HepG2 (cell line): ENCODE data around the gene CEP131. TPM values are rescaled to one million over a fixed set of nuclear protein-coding genes. Genes with fewer than 3 reads are reported as not detected.

Experiments used
- ATAC-seq: fragments of 200-7000 bp; cut with Tn5 transposase; 3 replicates; pipeline ENCODE4 v1.9.1; 2020; ENCODE audit warnings: mild to moderate bottlenecking, moderate library complexity
- BruUV-seq: library from RNA; stranded (reverse); fragments of 400-500 nt; replicated peaks from 2 replicates; lab custom pipeline; 2021; lab: Mats Ljungman, UMichigan
- CTCF ChIA-PET: fragments of 300-600 bp; formaldehyde crosslinking; extraction: SDS; loops from one replicate; lab custom pipeline; 2021; ENCODE audit warnings: low total read pairs, inconsistent platforms, low intra/inter-chr PET ratio; lab: Yijun Ruan, JAX
- POLR2A ChIA-PET: fragments of 350-600 bp; sonication (Branson Sonifier 250); formaldehyde crosslinking; loops from one replicate; lab custom pipeline; 2020; ENCODE audit warnings: antibody characterized with exemption, inconsistent platforms; lab: Yijun Ruan, JAX
- DNase-seq: peaks from one replicate; pipeline ENCODE4 v3.0.0-alpha.2; 2015; ENCODE audit warnings: low spot score
- FAIRE-seq: peaks from 3 replicates; lab custom pipeline; 2011; peaks lifted over from hg19 to GRCh38; lab: Jason Lieb, UNC
- H2AFZ ChIP-seq: one replicate; pipeline ENCODE4 v1.6.1; 2011; ENCODE audit warnings: low read length, inconsistent platforms
- H3K27ac ChIP-seq: fragments of 300-600 bp; 3 replicates; pipeline ENCODE4 v1.8.0; 2011; ENCODE audit warnings: mixed run types, mild to moderate bottlenecking, mixed read lengths, low read length, inconsistent platforms; ENCODE audit not compliant: insufficient read depth; ENCODE audit errors: extremely low read length
- H3K27me3 ChIP-seq, 2 experiments: fragments of 200-600 bp in 1 of 2; 2 replicates in 1 of 2; 3 replicates in 1 of 2; pipeline versions ENCODE4 v1.6.0 to v1.8.0; 2011; ENCODE audit warnings: low read length in 2 of 2, mild to moderate bottlenecking in 2 of 2, moderate library complexity in 2 of 2, inconsistent platforms in 1 of 2; ENCODE audit not compliant: insufficient read depth in 2 of 2, control insufficient read depth in 1 of 2
- H3K36me3 ChIP-seq, 2 experiments: fragments of 200-600 bp in 1 of 2; replicated peaks in 1 of 2; 2 replicates in 1 of 2; 3 replicates in 1 of 2; pipeline versions ENCODE4 v1.5.1 to v1.8.0; 2011; ENCODE audit warnings: low read length in 2 of 2, inconsistent platforms in 1 of 2; ENCODE audit not compliant: insufficient read depth in 2 of 2, control insufficient read depth in 1 of 2
- H3K4me1 ChIP-seq: 2 replicates; pipeline ENCODE4 v1.5.1; 2012; ENCODE audit warnings: low read length, inconsistent platforms; ENCODE audit not compliant: insufficient read depth
- H3K4me2 ChIP-seq: 2 replicates; pipeline ENCODE4 v1.6.0; 2011; ENCODE audit warnings: low read depth, low read length, inconsistent platforms
- H3K4me3 ChIP-seq, 3 experiments: fragments of 200-600 bp in 1 of 3; sonication (generic), shearing (Covaris generic) in 1 of 3; replicated peaks in 1 of 3; 2 replicates each; pipeline ENCODE4 v1.5.1; 2011 to 2016; ENCODE audit warnings: low read length in 3 of 3, inconsistent platforms in 2 of 3, low read depth in 2 of 3, mild to moderate bottlenecking in 2 of 3, control low read depth in 1 of 3, mixed read lengths in 1 of 3; ENCODE audit not compliant: insufficient read depth in 1 of 3
- H3K79me2 ChIP-seq: one replicate; pipeline ENCODE4 v1.6.1; 2011; ENCODE audit warnings: low read length, inconsistent platforms; ENCODE audit not compliant: insufficient read depth
- H3K9ac ChIP-seq: 2 replicates; pipeline ENCODE4 v1.6.0; 2011; ENCODE audit warnings: mild to moderate bottlenecking, low read depth, low read length, inconsistent platforms; ENCODE audit not compliant: insufficient read depth
- H3K9me3 ChIP-seq: 2 replicates; pipeline ENCODE4 v1.5.1; 2012; ENCODE audit warnings: mild to moderate bottlenecking, low read length
- H4K20me1 ChIP-seq: 2 replicates; pipeline ENCODE4 v1.6.0; 2011; ENCODE audit warnings: inconsistent platforms, mild to moderate bottlenecking, low read length, moderate library complexity; ENCODE audit not compliant: insufficient read depth
- AGO2 ChIP-seq: fragments of 200-400 bp; formaldehyde crosslinking; optimal IDR thresholded peaks from 2 replicates; pipeline ENCODE3; 2017; ENCODE audit warnings: mild to moderate bottlenecking, low read depth, low read length, moderate library complexity
- FOXK2 ChIP-seq: fragments of 450-650 bp; IDR thresholded peaks from 2 replicates; pipeline ENCODE4 v1.6.1; 2016
- HMGXB3 ChIP-seq: sonication (generic); formaldehyde crosslinking; IDR thresholded peaks from 2 replicates; pipeline ENCODE4 v1.4.0; 2020; ENCODE audit warnings: missing genetic modification reagents, borderline replicate concordance
- RBFOX2 ChIP-seq: fragments of 200-400 bp; formaldehyde crosslinking; IDR thresholded peaks from 2 replicates; pipeline ENCODE4 v1.6.1; 2017; ENCODE audit warnings: low read depth, mild to moderate bottlenecking, low read length
- RERE ChIP-seq: IDR thresholded peaks from 2 replicates; pipeline ENCODE4 v1.6.1; 2016; ENCODE audit warnings: low read depth, missing genetic modification reagents, missing compliant biosample characterization
- WGBS: methylation state at CpG from one replicate; pipeline ENCODE4 v1.1.6; 2017; ENCODE audit warnings: low lambda C conversion rate; 5-methylcytosine and 5-hydroxymethylcytosine counted together
- in situ Hi-C: cut with HindIII; loops from 2 replicates; pipeline ENCODE4 v1.10.0; 2017; ENCODE audit warnings: low pct_unique_long_range_greater_than_20kb; ENCODE audit not compliant: extremely low pct_ligation_motif_present
- intact Hi-C: fragments of 100-400 bp; cut with micrococcal nuclease; formaldehyde crosslinking; loops from one replicate; pipeline ENCODE4 v1.10.0; 2022; ENCODE audit not compliant: unreplicated experiment
- polyA plus RNA-seq, 8 experiments: library from polyadenylated mRNA; depleted of rRNA in 3 of 8; stranded (reverse) in 7 of 8; unstranded in 1 of 8; fragments of >200 nt; fragmentation: Illumina TruSeq in 4 of 8; extraction: Trizol in 4 of 8; gene quantifications; 2 replicates each; pipeline versions ENCODE4 v1.2.1 to v1.2.3, GENCODE V29; 2011 to 2016; ENCODE audit warnings: low read depth in 4 of 8, missing spikeins in 1 of 8, mixed read lengths in 1 of 8; ENCODE audit not compliant: insufficient read depth in 1 of 8
- total RNA-seq, 5 experiments: library from RNA; depleted of rRNA; stranded (reverse); fragments of >200 nt; fragmentation: Illumina TruSeq; extraction: Trizol; gene quantifications; 2 replicates each; pipeline ENCODE4 v1.2.3, GENCODE V29; 2016; ENCODE audit warnings: low read depth in 1 of 5

The CEP131 gene
- total and polyA plus RNA-seq, 2 of the 13 experiments (the other 11 are each of a cell fraction or from before 2014, with no cell fraction given), result 5.0 to 16.8 TPM

- TF ChIP-seq HMGXB3 (CRISPR knock-in tag), result no peak
- TF ChIP-seq, all 625 proteins: peak for 0
Observed at GRCh38 chr17:81233316-81233715, 10.6 kb upstream of the CEP131 start (continued).

GRCh38 chr17:81232616-81233241 lies 10.0 kb upstream of the CEP131 start:
- TF ChIP-seq RERE (CRISPR knock-in tag) (no peak), FOXK2 (no peak), RBFOX2 (0 out of 2 replicates have a peak, but pooled peaks have one; percentile 27), AGO2 (peak; percentile 19)
- TF ChIP-seq, all 625 proteins: peak for 2
- intact Hi-C loops (no loop called here), in situ Hi-C loops (no loop called here)
- no peak for FAIRE-seq
- Histone ChIP-seq H3K4me1 (peaks cover 7% of the 10 kb centered on the region), H3K27me3 (no peaks in the 10 kb centered on the region), H3K4me2 (no peak overlapping the region), H3K9me3 (no peaks in the 10 kb centered on the region), H4K20me1 (peaks cover 3% of the 10 kb centered on the region; the same call in 1 of the 2 replicates), H3K36me3 (peaks cover 25 to 32% of the 10 kb centered on the region in 2 experiments; a peak in 4 of 5 replicates), H3K79me2 (peaks cover 9% of the 10 kb centered on the region), H3K4me3 (no peak overlapping the region), H3K9ac (no peak overlapping the region), H2AFZ (no peak overlapping the region), H3K27ac (no peak overlapping the region)
- CTCF ChIA-PET, result no interaction called here
- WGBS, result 97% methylated on average over 18 of the region's 19 CpGs
- no peak for DNase-seq
- POLR2A ChIA-PET, result interaction anchor here (1.3 to 1.7 kb wide), 2 partner anchors 10 kb away, joined by 5 to 6 read pairs; partner anchors contain the start of gene CEP131
- no peak for ATAC-seq
- BruUV-seq, result no TSS peak
